A549 (cell line): Measurements from ENCODE around the gene TACC2.

Experiments
- CTCF ChIP-seq: fragments of >200 bp; sonication (Bioruptor Twin); formaldehyde crosslinking; IDR thresholded peaks from 3 replicates; pipeline ENCODE4 v1.5.1; 2016
- KDM1A ChIP-seq: fragments of 200-600 bp; sonication (generic); IDR thresholded peaks from 2 replicates; pipeline ENCODE4 v1.6.1; 2016; ENCODE audit warnings: low read depth, mild to moderate bottlenecking
- POLR2A ChIP-seq: IDR thresholded peaks from 2 replicates; pipeline ENCODE4 v1.6.1; 2012; ENCODE audit warnings: mild to moderate bottlenecking, low read length
- RAD21 ChIP-seq, 2 experiments: fragments of >200 bp in 1 of 2; sonication (Bioruptor Twin) in 1 of 2; formaldehyde crosslinking in 1 of 2; IDR thresholded peaks in 1 of 2; conservative IDR thresholded peaks in 1 of 2; 2 replicates in 1 of 2; 3 replicates in 1 of 2; pipeline ENCODE4 v1.6.1; 2012 to 2018; ENCODE audit warnings: inconsistent platforms in 1 of 2
- REST ChIP-seq: fragments of 200-600 bp; sonication (generic); IDR thresholded peaks from 2 replicates; pipeline ENCODE4 v1.6.1; 2016; ENCODE audit warnings: antibody characterized with exemption, mild to moderate bottlenecking, moderate library complexity
- SREBF2 ChIP-seq: fragments of 450-650 bp; IDR thresholded peaks from 2 replicates; pipeline ENCODE4 v1.6.1; 2014; ENCODE audit warnings: mild to moderate bottlenecking, moderate library complexity
- ZC3H11A ChIP-seq: fragments of 450-650 bp; IDR thresholded peaks from 2 replicates; pipeline ENCODE4 v1.6.1; 2014; ENCODE audit warnings: antibody characterized with exemption, mild to moderate bottlenecking

- TF ChIP-seq CTCF: no peak
- TF ChIP-seq POLR2A: no peak
- TF ChIP-seq REST: no peak
- no peak for TF ChIP-seq SREBF2
- no peak for TF ChIP-seq ZC3H11A
- TF ChIP-seq RAD21 (conservative IDR thresholded peaks at IDR 0.05 in 1 of 2, IDR thresholded peaks at IDR 0.05 in 1 of 2): no peak
- no peak for TF ChIP-seq KDM1A
These were observed 218.6 kb downstream of the TACC2 start for GRCh38 chr10:122207596-122207995.
